ENCODE measurements around the gene ACOXL. TPM values are rescaled to one million over a fixed set of nuclear protein-coding genes. Genes with fewer than 3 reads are reported as not detected.

ACOXL gene
- total RNA-seq, 4 donors from 2014 or later = not detected

DNA sequence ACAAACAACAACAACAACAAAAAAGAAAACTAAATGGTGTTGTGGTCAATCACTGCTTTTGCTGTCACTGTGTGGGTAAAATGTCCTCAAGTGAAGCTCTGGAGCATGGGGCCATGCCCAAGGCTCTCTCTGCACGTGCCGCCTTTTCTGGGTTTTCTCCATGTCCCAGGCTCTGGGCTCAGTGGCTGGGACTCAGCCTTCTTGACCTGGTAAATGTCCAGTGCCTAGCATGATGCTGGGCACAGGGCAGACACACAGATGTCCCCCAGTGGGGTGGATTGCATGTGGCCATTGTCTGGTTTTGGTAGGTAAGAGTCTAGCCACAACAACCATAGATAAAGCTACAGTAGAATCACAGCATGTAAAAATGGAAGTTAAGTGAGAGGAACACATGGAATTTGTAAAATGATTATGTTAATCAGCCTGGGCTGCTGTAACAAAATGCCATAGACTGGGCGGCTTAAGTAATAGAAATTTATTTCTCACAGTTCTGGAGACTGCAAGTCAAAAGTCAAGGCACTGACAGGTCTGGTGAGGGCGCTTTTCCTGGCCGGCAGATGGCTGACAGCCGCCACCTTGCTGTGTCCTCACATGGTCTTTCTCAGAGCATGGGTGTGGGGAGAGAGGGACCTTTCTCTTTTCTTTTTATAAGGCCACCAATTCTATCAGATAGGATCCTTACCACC is 174.4 kb downstream of the ACOXL start:
- TF ChIP-seq CTCF (IDR thresholded peaks at IDR 0.05) = no peak
- 87 to 92% methylated on average over 6 of the region's 6 CpGs for WGBS, 2 donors
- Histone ChIP-seq H3K27me3 (peaks cover 0 to 5% (median 0%) of the 10 kb centered on the region in 4 donors), H3K27ac (no peak overlapping the region), H3K4me3 (no peak overlapping the region), H3K4me1 (no peaks in the 10 kb centered on the region), H3K36me3 (no peaks in the 10 kb centered on the region), H3K9me3 (peaks cover 0 to 9% (median 8%) of the 10 kb centered on the region in 3 donors)
- DNase-seq = no peak
- intact Hi-C loops (cut with DNase I) = no loop called here

DNA sequence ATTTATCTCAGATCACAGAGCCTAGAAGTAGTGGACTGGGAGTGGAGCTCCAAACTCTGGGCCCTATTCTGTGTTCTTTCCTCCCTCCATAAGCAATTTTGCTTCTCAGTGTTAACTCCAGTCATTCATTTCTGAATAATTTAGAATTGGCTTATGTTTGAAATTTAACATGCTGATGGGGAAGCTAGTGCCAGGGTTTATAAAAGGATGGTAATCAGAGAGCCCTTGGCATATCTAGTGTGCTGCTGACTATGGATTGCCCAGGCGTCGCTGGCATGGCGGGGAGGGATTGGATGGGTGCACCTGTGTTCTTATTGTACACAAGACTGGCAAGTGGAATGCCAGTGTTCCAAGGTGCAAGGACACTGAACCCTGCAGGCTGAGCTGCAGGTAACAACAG is 177.1 kb downstream of the ACOXL start:
- DNase-seq = no peak
- TF ChIP-seq CTCF (IDR thresholded peaks at IDR 0.05) (no peak), POLR2A (IDR thresholded peaks at IDR 0.05) (no peak)
- Histone ChIP-seq H3K4me1 (no peaks in the 10 kb centered on the region), H3K9me3 (peaks cover 0 to 12% (median 9%) of the 10 kb centered on the region in 3 donors), H3K27ac (no peak overlapping the region), H3K36me3 (no peaks in the 10 kb centered on the region), H3K4me3 (no peak overlapping the region), H3K27me3 (peaks cover 0 to under 1% (median 0%) of the 10 kb centered on the region in 4 donors)
- WGBS, 2 donors = 96% methylated on average over 3 of the region's 3 CpGs; no CpG with 5 or more reads in 1 of the 2 donors
- intact Hi-C loops (cut with DNase I) = no loop called here

GRCh38 chr2:110910423-110910822 is 178.1 kb downstream of the ACOXL start:
- 40 to 43% methylated on average over 1 of the region's 1 CpG for WGBS, 2 donors

DNA sequence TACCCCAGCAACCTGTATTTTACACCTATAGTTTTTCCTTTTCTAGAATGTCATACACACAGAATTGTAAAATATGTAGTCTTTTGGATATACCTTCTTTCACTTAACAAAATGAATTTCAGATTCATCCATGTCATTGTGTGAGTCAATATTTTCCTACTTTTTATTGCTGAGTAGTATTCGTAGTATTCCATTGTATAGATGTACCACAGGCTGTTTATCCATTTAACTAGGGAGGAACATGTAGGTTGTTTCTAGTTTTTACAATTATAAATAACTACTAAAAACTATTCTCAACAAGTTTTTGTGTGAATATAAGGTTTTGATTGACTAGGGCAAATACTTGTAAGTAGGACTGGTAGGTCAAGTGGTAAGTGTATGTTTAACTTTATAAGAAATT is 187.4 kb downstream of the ACOXL start:
- no peak overlapping the region for H3K4me3 ChIP-seq
- H3K27ac ChIP-seq = no peak overlapping the region
- H3K27me3 ChIP-seq = peaks cover 0 to 12% (median 0%) of the 10 kb centered on the region in 4 donors
- intact Hi-C loops (cut with DNase I) = no loop called here
- H3K36me3 ChIP-seq = no peaks in the 10 kb centered on the region
- no peaks in the 10 kb centered on the region for H3K9me3 ChIP-seq
- no peak for TF ChIP-seq CTCF (IDR thresholded peaks at IDR 0.05)
- TF ChIP-seq POLR2A (IDR thresholded peaks at IDR 0.05) = no peak
- DNase-seq = no peak
- no peaks in the 10 kb centered on the region for H3K4me1 ChIP-seq
- 88 to 94% methylated on average over 1 of the region's 1 CpG for WGBS, 2 donors

More at GRCh38 chr2:110910423-110910822, 178.1 kb downstream of the ACOXL start:
- TF ChIP-seq POLR2A (IDR thresholded peaks at IDR 0.05) = no peak
- no peak for TF ChIP-seq CTCF (IDR thresholded peaks at IDR 0.05)
- Histone ChIP-seq H3K27ac (no peak overlapping the region), H3K4me1 (no peaks in the 10 kb centered on the region), H3K4me3 (no peak overlapping the region), H3K27me3 (peaks cover 0 to 1% (median 0%) of the 10 kb centered on the region in 4 donors), H3K9me3 (peaks cover 0 to 12% (median 9%) of the 10 kb centered on the region in 3 donors), H3K36me3 (no peaks in the 10 kb centered on the region)
- DNase-seq = no peak
- intact Hi-C loops (cut with DNase I) = no loop called here

- DNase-seq = no peak
- no peaks in the 10 kb centered on the region for H3K27me3 ChIP-seq
- TF ChIP-seq POLR2A (IDR thresholded peaks at IDR 0.05) = no peak
- TF ChIP-seq CTCF (IDR thresholded peaks at IDR 0.05) = no peak
- H3K36me3 ChIP-seq = no peaks in the 10 kb centered on the region
- H3K4me3 ChIP-seq = no peak overlapping the region
- intact Hi-C loops (cut with DNase I) = no loop called here
- H3K27ac ChIP-seq = no peak overlapping the region
- peaks cover 0 to 11% (median 0%) of the 10 kb centered on the region in 3 donors for H3K9me3 ChIP-seq
- no peaks in the 10 kb centered on the region for H3K4me1 ChIP-seq
These were observed 193.1 kb downstream of the ACOXL start for GRCh38 chr2:110925479-110925878.

Data from esophagus squamous epithelium (tissue), 5 donors.